SK-N-SH (cell line): Measurements from ENCODE around the gene MBIP.

Source experiments
- EZH2phosphoT487 ChIP-seq: fragments of 200-600 bp; sonication (generic); IDR thresholded peaks from 2 replicates; pipeline ENCODE4 v1.6.1; 2017; ENCODE audit warnings: low read depth, mixed run types, mild to moderate bottlenecking, antibody characterized with exemption, moderate library complexity, borderline replicate concordance
- POLR2AphosphoS5 ChIP-seq: IDR thresholded peaks from 2 replicates; pipeline ENCODE4 v1.6.1; 2012; ENCODE audit warnings: low read depth, low read length
- TAF1 ChIP-seq: IDR thresholded peaks from 2 replicates; pipeline ENCODE4 v1.6.1; 2012; ENCODE audit warnings: low read depth, mild to moderate bottlenecking, low read length, moderate library complexity, borderline replicate concordance
- TF ChIP-seq, protein P1 (sequence below): fragments of 200-600 bp; sonication (generic); IDR thresholded peaks from 2 replicates; pipeline ENCODE4 v1.6.1; 2017; ENCODE audit warnings: antibody characterized with exemption, mild to moderate bottlenecking, moderate library complexity

DNA sequence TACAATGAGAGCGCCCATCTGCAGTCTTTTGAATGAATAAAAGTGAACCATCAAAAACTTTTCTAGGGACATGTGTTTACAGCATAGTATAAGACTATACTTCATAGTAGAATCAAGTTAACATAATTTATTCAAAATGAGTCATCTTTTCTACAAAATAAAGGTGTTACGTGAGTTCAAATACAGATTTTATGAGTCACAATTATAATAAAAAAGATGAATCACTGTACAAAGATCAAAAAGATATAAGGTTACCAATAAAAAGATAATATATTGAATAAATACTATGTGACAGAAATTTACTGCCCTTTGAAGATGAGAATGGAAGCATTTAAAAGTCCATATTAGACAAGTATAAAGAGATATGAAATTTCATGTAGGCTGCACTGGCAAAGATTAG is 2.8 kb downstream of the MBIP start:
- TF ChIP-seq, protein P1, sequence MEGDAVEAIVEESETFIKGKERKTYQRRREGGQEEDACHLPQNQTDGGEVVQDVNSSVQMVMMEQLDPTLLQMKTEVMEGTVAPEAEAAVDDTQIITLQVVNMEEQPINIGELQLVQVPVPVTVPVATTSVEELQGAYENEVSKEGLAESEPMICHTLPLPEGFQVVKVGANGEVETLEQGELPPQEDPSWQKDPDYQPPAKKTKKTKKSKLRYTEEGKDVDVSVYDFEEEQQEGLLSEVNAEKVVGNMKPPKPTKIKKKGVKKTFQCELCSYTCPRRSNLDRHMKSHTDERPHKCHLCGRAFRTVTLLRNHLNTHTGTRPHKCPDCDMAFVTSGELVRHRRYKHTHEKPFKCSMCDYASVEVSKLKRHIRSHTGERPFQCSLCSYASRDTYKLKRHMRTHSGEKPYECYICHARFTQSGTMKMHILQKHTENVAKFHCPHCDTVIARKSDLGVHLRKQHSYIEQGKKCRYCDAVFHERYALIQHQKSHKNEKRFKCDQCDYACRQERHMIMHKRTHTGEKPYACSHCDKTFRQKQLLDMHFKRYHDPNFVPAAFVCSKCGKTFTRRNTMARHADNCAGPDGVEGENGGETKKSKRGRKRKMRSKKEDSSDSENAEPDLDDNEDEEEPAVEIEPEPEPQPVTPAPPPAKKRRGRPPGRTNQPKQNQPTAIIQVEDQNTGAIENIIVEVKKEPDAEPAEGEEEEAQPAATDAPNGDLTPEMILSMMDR, result no peak
- TF ChIP-seq TAF1, result no peak
- TF ChIP-seq POLR2AphosphoS5, result no peak
- TF ChIP-seq EZH2phosphoT487, result no peak
